Activated CD8-positive, alpha-beta T cell treated with anti-CD3 and anti-CD28 coated beads for 36 hours (primary cell): Measurements from ENCODE around the gene ANAPC7. TPM values are rescaled to one million over a fixed set of nuclear protein-coding genes. Genes with fewer than 3 reads are reported as not detected.

Experiments
- ATAC-seq: fragments of 200-7000 bp; cut with Tn5 transposase; one replicate; pipeline ENCODE4 v1.10.0; 2021; ENCODE audit warnings: mild to moderate bottlenecking, moderate library complexity
- CTCF ChIA-PET: fragments of 350-600 bp; sonication (Branson Sonifier 250); formaldehyde crosslinking; loops from one replicate; lab custom pipeline; 2021; ENCODE audit warnings: antibody characterized with exemption; lab: Charles Lee
- POLR2A ChIA-PET: fragments of 350-600 bp; sonication (Branson Sonifier 250); formaldehyde crosslinking; loops from one replicate; lab custom pipeline; 2021; ENCODE audit warnings: antibody characterized with exemption; lab: Charles Lee
- DNase-seq: peaks from one replicate; pipeline ENCODE4 v3.0.0-alpha.2; 2020
- H3K27ac Mint-ChIP-seq: one replicate; pipeline ENCODE4 v1.8.0; 2021; ENCODE audit warnings: mild to moderate bottlenecking, mixed read lengths
- H3K27me3 Mint-ChIP-seq: one replicate; pipeline ENCODE4 v1.8.0; 2021; ENCODE audit warnings: mixed read lengths
- H3K36me3 Mint-ChIP-seq: one replicate; pipeline ENCODE4 v1.8.0; 2021; ENCODE audit warnings: low read depth, mixed read lengths
- H3K4me1 Mint-ChIP-seq: one replicate; pipeline ENCODE4 v1.8.0; 2021; ENCODE audit warnings: low read depth, mixed read lengths
- H3K4me3 Mint-ChIP-seq: one replicate; pipeline ENCODE4 v1.8.0; 2021; ENCODE audit warnings: mild to moderate bottlenecking, moderate library complexity, mixed read lengths
- H3K9me3 Mint-ChIP-seq: one replicate; pipeline ENCODE4 v1.8.0; 2021; ENCODE audit warnings: mixed read lengths
- intact Hi-C: fragments of 100-400 bp; cut with micrococcal nuclease; formaldehyde crosslinking; loops from one replicate; pipeline ENCODE4 v1.10.0; 2022
- total RNA-seq, 2 experiments: library from RNA; stranded (reverse); gene quantifications; one replicate each; pipeline ENCODE4 v1.2.3, GENCODE V29; 2021
- TF ChIP-seq, protein P1 (sequence below): fragments of 200-600 bp; IDR thresholded peaks from one replicate; pipeline ENCODE4 v1.8.0; 2022; ENCODE audit warnings: antibody characterized with exemption, mild to moderate bottlenecking

ANAPC7 gene
- total RNA-seq = 10 to 100 TPM; 44.9 to 52.9 TPM

DNA sequence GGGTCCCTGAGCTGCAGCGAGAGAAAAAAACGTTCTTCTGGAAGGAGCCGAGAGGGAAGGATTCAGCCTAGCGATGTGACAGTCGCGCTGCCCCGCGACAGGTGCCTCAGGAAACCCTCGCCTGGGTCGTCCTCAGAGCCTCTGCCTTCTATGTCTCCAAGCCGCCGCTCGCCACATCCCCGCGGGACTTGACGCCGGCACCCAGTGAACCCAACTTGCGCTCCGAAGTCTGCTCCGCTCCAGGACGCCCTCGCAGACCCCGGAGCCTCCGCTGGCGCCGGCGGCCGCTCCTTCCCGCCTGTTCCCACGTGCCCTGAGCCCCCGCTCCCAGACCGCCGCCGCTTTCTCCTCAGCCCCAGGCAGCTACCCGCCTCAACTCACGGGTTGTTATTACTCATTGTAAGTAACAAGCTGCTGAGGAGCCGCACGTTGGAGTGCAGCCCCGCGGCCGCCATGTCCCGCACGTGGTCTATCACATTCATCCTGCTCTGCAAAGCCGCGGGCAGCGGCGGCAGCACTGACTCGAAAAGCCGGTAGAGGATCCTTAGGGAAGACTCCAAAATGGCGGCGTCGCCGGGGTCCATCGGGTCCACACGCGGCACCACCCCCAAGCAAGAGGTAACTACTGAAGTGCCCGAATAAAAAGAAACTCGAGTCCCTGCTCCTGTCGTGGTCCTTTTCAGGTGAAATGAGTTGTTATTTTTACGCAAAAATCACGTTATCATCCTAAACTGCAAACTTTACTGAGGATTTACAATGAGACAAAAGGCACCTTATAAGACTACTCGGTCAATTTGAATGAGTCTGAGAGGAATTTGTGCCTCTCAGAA, at the start of gene ANAPC7:
TSS of gene ANAPC7 (minus strand) at position 563 of the 830 bp plus-strand sequence. CDS start at position 482, 81 bp downstream.
- ChIA-PET CTCF (interaction anchor here (3.8 kb wide), 1 partner anchor 28 kb away, joined by 20 read pairs; no protein-coding TSS in a partner anchor), POLR2A (interaction anchor here (0.8 to 1.9 kb wide), 4 partner anchors 28 to 176 kb away, joined by 3 to 6 read pairs (median 3); partner anchors contain the start of gene ATP2A2)
- Mint-ChIP-seq H3K27ac (peak within 1 kb of the TSS; percentile 100), H3K4me1 (peaks cover 24% of the 10 kb centered on the region), H3K27me3 (no peaks in the 10 kb centered on the region), H3K9me3 (no peaks in the 10 kb centered on the region), H3K4me3 (peak within 1 kb of the TSS; percentile 100), H3K36me3 (peaks cover 25% of the 10 kb centered on the region)
- peak; percentile 97 for ATAC-seq
- peak; percentile 92 for DNase-seq
- TF ChIP-seq, protein P1, sequence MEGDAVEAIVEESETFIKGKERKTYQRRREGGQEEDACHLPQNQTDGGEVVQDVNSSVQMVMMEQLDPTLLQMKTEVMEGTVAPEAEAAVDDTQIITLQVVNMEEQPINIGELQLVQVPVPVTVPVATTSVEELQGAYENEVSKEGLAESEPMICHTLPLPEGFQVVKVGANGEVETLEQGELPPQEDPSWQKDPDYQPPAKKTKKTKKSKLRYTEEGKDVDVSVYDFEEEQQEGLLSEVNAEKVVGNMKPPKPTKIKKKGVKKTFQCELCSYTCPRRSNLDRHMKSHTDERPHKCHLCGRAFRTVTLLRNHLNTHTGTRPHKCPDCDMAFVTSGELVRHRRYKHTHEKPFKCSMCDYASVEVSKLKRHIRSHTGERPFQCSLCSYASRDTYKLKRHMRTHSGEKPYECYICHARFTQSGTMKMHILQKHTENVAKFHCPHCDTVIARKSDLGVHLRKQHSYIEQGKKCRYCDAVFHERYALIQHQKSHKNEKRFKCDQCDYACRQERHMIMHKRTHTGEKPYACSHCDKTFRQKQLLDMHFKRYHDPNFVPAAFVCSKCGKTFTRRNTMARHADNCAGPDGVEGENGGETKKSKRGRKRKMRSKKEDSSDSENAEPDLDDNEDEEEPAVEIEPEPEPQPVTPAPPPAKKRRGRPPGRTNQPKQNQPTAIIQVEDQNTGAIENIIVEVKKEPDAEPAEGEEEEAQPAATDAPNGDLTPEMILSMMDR = no peak
- intact Hi-C loops = no loop called here

GRCh38 chr12:110451263-110451662, 47.8 kb upstream of the ANAPC7 start:
- H3K27ac Mint-ChIP-seq = peak overlapping the region; percentile 100
- H3K36me3 Mint-ChIP-seq = peaks cover 48% of the 10 kb centered on the region
- H3K4me3 Mint-ChIP-seq = peak overlapping the region; percentile 29
- no peak for ATAC-seq
- no peaks in the 10 kb centered on the region for H3K9me3 Mint-ChIP-seq
- POLR2A ChIA-PET = interaction anchor here (1.3 to 4.4 kb wide), 3 partner anchors 15 to 50 kb away, joined by 4 to 49 read pairs (median 8); partner anchors contain the start of genes FAM216A, GPN3 and VPS29
- intact Hi-C loops = no loop called here
- CTCF ChIA-PET = interaction anchor here (1.0 to 6.5 kb wide), 8 partner anchors 17 to 164 kb away, joined by 3 to 70 read pairs (median 8); partner anchors contain the start of genes FAM216A and GPN3
- H3K4me1 Mint-ChIP-seq = peaks cover 29% of the 10 kb centered on the region
- no peaks in the 10 kb centered on the region for H3K27me3 Mint-ChIP-seq
- no peak for DNase-seq
- TF ChIP-seq, protein P1 = no peak

DNA sequence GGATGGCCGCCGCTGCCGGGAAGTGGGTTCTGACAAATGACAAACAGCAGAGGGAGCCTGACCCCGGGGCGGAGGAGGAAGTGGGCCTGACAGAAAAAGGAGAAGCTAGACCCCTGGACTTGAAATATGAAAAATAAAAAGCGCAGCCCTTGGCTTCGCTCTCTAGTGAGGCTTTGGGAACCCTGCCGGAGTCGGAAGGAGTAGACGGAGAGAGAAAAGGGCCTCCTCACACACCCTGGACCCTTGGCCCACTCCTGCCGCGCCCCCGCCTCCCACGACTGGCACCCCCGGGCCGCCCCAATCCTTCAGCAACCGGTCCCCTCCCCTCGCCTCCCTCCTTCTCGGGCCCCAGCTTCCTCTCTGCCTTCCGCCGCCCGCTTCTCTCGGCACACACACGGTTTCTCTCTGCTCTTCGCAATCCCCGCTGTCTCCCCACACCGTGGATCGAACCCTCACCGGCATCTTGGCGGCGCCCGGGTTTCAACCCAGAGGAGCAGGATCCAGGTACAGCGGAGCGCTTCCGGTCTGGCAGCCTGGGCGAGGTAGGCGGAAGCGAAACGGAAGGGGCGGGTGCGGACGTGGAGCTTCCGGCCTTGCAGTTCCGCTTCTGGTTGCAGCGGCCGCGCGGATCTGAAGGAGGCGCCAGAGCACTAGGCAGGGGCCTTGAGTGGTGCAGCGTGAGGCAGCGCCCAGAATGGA, 46.4 kb upstream of the ANAPC7 start, which contains the start of gene ARPC3:
TSS of gene ARPC3 (minus strand) at position 539 of the 699 bp plus-strand sequence. CDS start at position 462, 77 bp downstream.
- H3K4me3 Mint-ChIP-seq = peak within 1 kb of the TSS; percentile 87
- no peaks in the 10 kb centered on the region for H3K9me3 Mint-ChIP-seq
- CTCF ChIA-PET = interaction anchor here (0.7 to 10.3 kb wide), 35 partner anchors 9 to 371 kb away, joined by 3 to 71 read pairs (median 4); partner anchors contain the start of genes FAM216A, GPN3 and TCTN1
- POLR2A ChIA-PET = interaction anchor here (0.6 to 4.4 kb wide), 19 partner anchors 9 to 312 kb away, joined by 3 to 49 read pairs (median 4); partner anchors contain the start of genes FAM216A, GPN3, TCTN1 and VPS29
- peaks cover 34% of the 10 kb centered on the region for H3K4me1 Mint-ChIP-seq
- DNase-seq (peak; percentile 98), ATAC-seq (peak; percentile 98)
- intact Hi-C loops = no loop called here
- H3K36me3 Mint-ChIP-seq = peaks cover 48% of the 10 kb centered on the region
- TF ChIP-seq, protein P1 = peak; percentile 74
- H3K27me3 Mint-ChIP-seq = no peaks in the 10 kb centered on the region
- H3K27ac Mint-ChIP-seq = peak within 1 kb of the TSS; percentile 100

DNA sequence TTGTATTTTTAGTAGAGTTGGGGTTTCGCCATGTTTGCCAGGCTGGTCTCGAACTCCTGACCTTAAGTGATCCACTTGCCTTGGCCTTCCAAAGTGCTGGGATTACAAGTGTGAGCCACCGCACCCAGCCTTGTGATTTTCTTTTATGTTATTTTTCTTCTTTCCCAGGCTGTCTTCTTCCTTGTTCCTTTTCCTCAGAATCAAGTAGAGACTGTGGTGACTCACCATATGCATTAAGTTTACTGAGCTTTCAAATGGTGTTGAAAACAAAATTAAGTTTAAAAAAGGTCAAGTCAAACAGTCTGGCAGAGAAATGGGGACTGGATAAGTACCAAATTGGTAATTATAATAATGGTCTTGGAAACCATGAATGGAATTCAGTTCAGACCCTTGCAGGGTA, 40.9 kb upstream of the ANAPC7 start:
- DNase-seq = no peak
- CTCF ChIA-PET = interaction anchor here (10.3 kb wide), 1 partner anchor 12 kb away, joined by 71 read pairs; no protein-coding TSS in a partner anchor
- TF ChIP-seq, protein P1 = no peak
- H3K9me3 Mint-ChIP-seq = no peaks in the 10 kb centered on the region
- H3K4me1 Mint-ChIP-seq = peaks cover 30% of the 10 kb centered on the region
- H3K27me3 Mint-ChIP-seq = no peaks in the 10 kb centered on the region
- H3K27ac Mint-ChIP-seq = no peak overlapping the region
- H3K36me3 Mint-ChIP-seq = peaks cover 37% of the 10 kb centered on the region
- intact Hi-C loops = no loop called here
- POLR2A ChIA-PET = interaction anchor here (1.9 kb wide), 1 partner anchor 22 kb away, joined by 5 read pairs; no protein-coding TSS in a partner anchor
- ATAC-seq = no peak
- no peak overlapping the region for H3K4me3 Mint-ChIP-seq
